ENCODE data around the gene PLA2G4E. TPM values are rescaled to one million over a fixed set of nuclear protein-coding genes. Genes with fewer than 3 reads are reported as not detected.

The PLA2G4E gene
- total and polyA plus RNA-seq, 2 of the 13 experiments (the other 11 are each of a cell fraction or from before 2014, with no cell fraction given): not detected

DNA sequence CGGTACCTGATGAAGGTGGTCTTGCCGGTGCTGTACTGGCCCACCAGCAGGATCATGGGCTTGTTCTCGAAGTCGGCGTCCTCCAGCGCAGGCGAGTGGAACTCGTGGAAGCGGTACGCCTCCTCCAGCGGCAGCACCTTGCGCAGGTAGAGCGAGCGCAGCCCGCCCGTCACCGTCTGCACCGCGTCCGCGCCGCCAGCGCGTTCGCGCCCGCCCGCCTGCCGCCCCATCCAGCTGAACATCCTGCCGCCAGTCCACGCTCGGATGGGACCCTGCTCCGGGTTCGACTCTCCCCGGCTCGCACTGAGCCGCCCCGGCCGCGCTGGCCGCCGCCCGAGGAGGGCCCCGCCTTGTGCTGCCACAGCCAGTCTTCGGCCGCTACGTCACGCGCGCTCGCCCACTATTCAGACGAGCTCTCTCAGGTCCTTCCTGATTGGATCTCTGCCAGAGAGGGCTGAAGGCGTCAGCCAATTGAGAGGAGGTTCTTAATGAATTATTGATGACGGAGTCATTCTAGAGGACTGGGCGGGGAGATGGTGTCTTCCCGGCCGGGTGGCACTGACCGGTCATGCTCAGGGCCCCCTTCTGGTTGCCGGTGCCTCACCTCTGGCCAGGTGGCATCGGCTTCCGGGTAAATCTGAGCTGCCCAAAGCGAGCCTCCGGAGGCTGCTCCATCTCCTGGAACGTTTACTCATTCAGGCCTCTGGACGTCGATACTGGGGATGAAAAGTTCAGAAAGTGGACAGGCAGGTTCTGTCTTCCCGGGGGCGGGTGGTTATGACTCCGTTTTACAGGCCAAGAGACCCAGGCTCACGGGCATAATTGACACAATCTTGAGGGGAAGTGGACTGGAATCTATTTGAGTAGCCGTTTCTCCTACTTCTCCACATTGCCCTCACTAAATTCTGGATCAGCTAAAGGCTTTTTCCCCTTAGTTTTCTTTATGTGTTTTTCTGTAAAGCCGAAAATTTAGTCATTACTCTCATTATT lies 48.3 kb downstream of the PLA2G4E start, which contains the start of gene EHD4 (continued):
- TF ChIP-seq, protein P1, sequence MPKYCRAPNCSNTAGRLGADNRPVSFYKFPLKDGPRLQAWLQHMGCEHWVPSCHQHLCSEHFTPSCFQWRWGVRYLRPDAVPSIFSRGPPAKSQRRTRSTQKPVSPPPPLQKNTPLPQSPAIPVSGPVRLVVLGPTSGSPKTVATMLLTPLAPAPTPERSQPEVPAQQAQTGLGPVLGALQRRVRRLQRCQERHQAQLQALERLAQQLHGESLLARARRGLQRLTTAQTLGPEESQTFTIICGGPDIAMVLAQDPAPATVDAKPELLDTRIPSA (CRISPR knock-in tag; IDR thresholded peaks at IDR 0.05; ENCODE audit: borderline replicate concordance): no peak
- TF ChIP-seq YEATS2 (CRISPR knock-in tag; IDR thresholded peaks at IDR 0.05; ENCODE audit: borderline replicate concordance): no peak
- TF ChIP-seq JARID2 (CRISPR knock-in tag; IDR thresholded peaks at IDR 0.05; ENCODE audit: insufficient replicate concordance): no peak
- peak; percentile 69; the same call in 1 of the 2 replicates for TF ChIP-seq ZNF337 (CRISPR knock-in tag; IDR thresholded peaks at IDR 0.05; ENCODE audit: borderline replicate concordance, low read depth)
- TF ChIP-seq, protein P2, sequence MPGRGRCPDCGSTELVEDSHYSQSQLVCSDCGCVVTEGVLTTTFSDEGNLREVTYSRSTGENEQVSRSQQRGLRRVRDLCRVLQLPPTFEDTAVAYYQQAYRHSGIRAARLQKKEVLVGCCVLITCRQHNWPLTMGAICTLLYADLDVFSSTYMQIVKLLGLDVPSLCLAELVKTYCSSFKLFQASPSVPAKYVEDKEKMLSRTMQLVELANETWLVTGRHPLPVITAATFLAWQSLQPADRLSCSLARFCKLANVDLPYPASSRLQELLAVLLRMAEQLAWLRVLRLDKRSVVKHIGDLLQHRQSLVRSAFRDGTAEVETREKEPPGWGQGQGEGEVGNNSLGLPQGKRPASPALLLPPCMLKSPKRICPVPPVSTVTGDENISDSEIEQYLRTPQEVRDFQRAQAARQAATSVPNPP (CRISPR knock-in tag; IDR thresholded peaks at IDR 0.05): no peak
- no peak; the same call in 1 of the 2 replicates for TF ChIP-seq ZFP82 (CRISPR knock-in tag; IDR thresholded peaks at IDR 0.05; ENCODE audit: borderline replicate concordance)
- TF ChIP-seq ZNF256 (CRISPR knock-in tag; conservative IDR thresholded peaks at IDR 0.05): no peak
- TF ChIP-seq MAFG (CRISPR knock-in tag; IDR thresholded peaks at IDR 0.05): no peak
- TF ChIP-seq HNRNPLL (IDR thresholded peaks at IDR 0.05; ENCODE audit: low read depth, low read length, poor library complexity, severe bottlenecking): peak; percentile 91
- TF ChIP-seq LCORL (IDR thresholded peaks at IDR 0.05): no peak
- TF ChIP-seq LCORL (CRISPR knock-in tag; IDR thresholded peaks at IDR 0.05): peak; percentile 40; the same call in 1 of the 2 replicates
- no peak for TF ChIP-seq ZNF878 (CRISPR knock-in tag; IDR thresholded peaks at IDR 0.05)
- no peak for TF ChIP-seq EHMT2 (IDR thresholded peaks at IDR 0.05; ENCODE audit: borderline replicate concordance, low read depth, low read length)
- 0 out of 2 replicates have a peak, but pooled peaks have one; percentile 42 for TF ChIP-seq ZNF709 (CRISPR knock-in tag; IDR thresholded peaks at IDR 0.05)
- no peak for TF ChIP-seq FOXJ3 (CRISPR knock-in tag; IDR thresholded peaks at IDR 0.05; ENCODE audit: borderline replicate concordance)
- TF ChIP-seq TCF12 (IDR thresholded peaks at IDR 0.05): no peak
- TF ChIP-seq TCF12 (CRISPR knock-in tag; IDR thresholded peaks at IDR 0.05): 0 out of 2 replicates have a peak, but pooled peaks have one; percentile 53
- no peak for TF ChIP-seq ZFP1 (CRISPR knock-in tag; IDR thresholded peaks at IDR 0.05)
- no peak for TF ChIP-seq ZNF282 (IDR thresholded peaks at IDR 0.05; ENCODE audit: partially characterized antibody)
- TF ChIP-seq, protein P3, sequence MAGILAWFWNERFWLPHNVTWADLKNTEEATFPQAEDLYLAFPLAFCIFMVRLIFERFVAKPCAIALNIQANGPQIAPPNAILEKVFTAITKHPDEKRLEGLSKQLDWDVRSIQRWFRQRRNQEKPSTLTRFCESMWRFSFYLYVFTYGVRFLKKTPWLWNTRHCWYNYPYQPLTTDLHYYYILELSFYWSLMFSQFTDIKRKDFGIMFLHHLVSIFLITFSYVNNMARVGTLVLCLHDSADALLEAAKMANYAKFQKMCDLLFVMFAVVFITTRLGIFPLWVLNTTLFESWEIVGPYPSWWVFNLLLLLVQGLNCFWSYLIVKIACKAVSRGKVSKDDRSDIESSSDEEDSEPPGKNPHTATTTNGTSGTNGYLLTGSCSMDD (CRISPR knock-in tag; IDR thresholded peaks at IDR 0.05): no peak
- TF ChIP-seq MTF1 (CRISPR knock-in tag; IDR thresholded peaks at IDR 0.05): no peak
- TF ChIP-seq, protein P4, sequence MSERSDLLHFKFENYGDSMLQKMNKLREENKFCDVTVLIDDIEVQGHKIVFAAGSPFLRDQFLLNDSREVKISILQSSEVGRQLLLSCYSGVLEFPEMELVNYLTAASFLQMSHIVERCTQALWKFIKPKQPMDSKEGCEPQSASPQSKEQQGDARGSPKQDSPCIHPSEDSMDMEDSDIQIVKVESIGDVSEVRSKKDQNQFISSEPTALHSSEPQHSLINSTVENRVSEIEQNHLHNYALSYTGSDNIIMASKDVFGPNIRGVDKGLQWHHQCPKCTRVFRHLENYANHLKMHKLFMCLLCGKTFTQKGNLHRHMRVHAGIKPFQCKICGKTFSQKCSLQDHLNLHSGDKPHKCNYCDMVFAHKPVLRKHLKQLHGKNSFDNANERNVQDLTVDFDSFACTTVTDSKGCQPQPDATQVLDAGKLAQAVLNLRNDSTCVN (CRISPR knock-in tag; IDR thresholded peaks at IDR 0.05; ENCODE audit: borderline replicate concordance): no peak; the same call in 1 of the 2 replicates
- peak; percentile 83 for TF ChIP-seq KAT8 (CRISPR knock-in tag; IDR thresholded peaks at IDR 0.05)
- no peak for TF ChIP-seq SMC3 (IDR thresholded peaks at IDR 0.05; ENCODE audit: low read length)
- no peak for TF ChIP-seq ZNF234 (CRISPR knock-in tag; conservative IDR thresholded peaks at IDR 0.05)
- TF ChIP-seq DMAP1 (CRISPR knock-in tag; IDR thresholded peaks at IDR 0.05): no peak
- TF ChIP-seq, protein P5, sequence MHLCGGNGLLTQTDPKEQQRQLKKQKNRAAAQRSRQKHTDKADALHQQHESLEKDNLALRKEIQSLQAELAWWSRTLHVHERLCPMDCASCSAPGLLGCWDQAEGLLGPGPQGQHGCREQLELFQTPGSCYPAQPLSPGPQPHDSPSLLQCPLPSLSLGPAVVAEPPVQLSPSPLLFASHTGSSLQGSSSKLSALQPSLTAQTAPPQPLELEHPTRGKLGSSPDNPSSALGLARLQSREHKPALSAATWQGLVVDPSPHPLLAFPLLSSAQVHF (CRISPR knock-in tag; IDR thresholded peaks at IDR 0.05): no peak

All from HepG2 (cell line).